ENCODE results near the gene MS4A10. TPM values are rescaled to one million over a fixed set of nuclear protein-coding genes. Genes with fewer than 3 reads are reported as not detected.
A peak's percentile ranks its signal among the peaks of the same experiment; 100 is the strongest.
"Not testable (repeated sequence)": the region's sequence is repeated elsewhere in the genome, so short reads cannot be mapped to it uniquely, and the experiment has no call there.

The MS4A10 gene
- total RNA-seq: not detected
- long read RNA-seq: 0 reads

DNA sequence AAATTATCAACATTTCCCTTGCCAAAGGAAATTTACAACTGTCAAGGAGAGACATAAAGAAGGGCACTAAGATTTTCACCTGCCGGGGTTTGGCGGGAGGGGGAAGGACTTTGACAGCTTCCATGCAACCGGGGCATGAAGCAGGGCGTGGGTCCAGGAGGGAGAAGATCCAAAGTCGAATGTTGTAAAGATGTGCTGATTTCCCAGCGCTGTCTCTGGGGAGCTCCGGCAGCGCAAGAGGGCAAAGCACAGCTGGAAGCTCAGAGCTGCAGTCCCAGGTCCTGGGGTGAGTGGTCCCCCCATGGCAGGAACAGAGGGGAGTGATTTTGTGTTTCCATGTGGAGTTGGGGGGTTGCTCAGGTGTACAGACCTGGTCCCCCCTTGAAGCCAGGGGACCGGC, at the start of gene MS4A10:
Gene MS4A10, plus strand, starts transcription at position 198 of the 400 bp plus-strand sequence. CDS start 5,003 bp downstream, outside the sequence.
- DNase-seq (ENCODE audit: low spot score): no peak

DNA sequence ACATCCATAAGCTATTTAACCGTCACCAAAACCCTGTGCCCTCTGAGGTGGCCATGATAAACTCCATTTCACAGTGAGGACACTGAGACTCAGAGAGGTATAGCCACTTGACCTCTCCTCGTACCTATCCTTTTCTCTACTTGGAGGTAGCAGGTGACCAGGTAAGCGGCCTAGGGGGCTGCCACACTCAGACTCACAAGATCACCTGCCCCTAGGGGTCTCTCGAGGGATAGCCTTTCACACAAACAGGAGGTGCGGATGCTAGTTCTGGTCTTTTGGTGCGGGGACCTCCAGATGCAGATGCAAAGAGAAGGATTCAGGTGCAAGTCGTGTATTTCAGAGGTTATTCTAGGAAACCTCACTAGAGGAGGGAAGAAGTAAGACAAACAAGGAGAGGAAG, 46.0 kb upstream of the MS4A10 start:
- DNase-seq (ENCODE audit: low spot score): no peak

DNA sequence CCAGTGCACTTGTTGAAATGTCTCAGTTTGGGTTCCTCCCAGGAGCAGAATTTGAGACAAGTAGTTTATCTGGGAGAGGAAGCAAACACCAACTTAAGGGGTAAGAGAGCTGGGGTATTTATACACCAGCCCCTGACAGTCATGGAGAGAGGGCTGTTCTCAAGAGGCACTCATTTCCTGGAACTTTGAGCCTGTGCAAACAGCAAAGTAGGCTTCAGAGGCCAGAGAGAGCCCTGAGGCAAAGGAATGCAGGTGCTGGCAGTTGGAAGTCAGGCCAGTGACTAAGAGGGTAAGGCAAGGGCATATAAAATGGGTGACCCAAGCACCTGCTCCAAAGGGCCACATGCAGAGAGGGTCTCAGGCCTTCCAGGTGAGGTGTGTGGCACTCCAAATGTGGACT, 44.6 kb upstream of the MS4A10 start:
- no peak for DNase-seq (ENCODE audit: low spot score)

- DNase-seq (ENCODE audit: low spot score): no peak
Observed at GRCh38 chr11:60741421-60741820, 43.7 kb upstream of the MS4A10 start.

- DNase-seq (ENCODE audit: low spot score): no peak
Observed at GRCh38 chr11:60743058-60743457, 42.1 kb upstream of the MS4A10 start.

DNA sequence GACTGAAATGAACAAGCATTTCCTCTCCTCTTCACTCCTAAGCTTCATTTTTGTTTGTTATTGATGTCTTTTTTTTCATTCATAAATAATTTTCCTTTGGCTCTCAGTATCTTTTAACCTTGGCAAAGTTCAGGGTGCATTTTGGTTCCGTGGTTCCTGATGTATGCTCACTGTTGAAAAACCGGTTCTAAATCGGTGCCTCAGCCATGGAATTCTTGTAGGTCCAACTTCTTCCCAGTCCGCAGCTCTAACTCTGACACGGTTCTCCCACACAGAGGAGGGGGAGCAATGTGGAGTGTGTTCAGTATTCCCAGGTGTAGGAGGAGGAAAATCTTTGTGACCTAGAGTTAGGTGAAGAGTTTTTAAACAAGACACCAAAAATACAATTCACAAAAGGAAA, 41.0 kb upstream of the MS4A10 start:
- DNase-seq (ENCODE audit: low spot score): no peak

DNA sequence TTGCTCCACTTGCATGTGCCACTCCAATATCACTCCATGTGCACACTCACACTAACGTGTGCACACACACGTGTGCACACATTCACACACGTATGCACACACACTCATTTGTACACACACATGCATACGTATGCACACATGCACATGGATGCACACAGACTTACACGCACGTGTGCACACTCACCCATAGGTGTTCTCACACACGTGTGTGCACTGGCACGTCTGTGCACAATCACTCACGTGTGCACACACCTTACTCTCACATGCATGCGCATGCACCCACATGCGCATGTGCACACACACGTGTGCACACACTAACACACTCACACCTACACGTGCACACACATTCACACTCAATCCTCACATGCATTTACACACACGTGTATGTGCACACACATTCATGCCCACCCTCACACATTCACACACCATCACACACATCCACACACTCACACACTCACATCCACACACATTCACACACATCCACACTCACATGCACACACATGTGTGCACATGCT, 37.7 kb upstream of the MS4A10 start:
- DNase-seq (ENCODE audit: low spot score): no peak

DNA sequence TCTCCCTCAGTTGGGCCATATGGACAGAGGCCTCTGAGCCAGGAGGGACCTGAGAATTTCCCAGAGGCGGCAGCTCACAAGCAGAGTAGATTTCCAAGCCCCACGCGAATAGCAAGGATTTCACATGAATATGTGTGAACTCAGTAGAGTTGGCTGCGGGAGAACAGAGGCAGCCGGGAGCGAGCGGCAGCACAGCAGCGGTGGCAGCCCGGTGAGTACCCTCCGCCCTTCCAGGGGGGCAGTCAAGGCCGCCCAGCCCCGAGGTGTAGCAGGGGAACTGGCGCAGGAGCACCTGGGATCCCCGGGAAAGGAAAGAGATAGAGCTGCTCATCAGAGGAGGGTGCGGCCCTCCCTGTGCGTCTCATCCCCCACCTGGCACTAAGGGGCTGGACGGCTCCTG, 36.9 kb upstream of the MS4A10 start:
- no peak for DNase-seq (ENCODE audit: low spot score)

DNA sequence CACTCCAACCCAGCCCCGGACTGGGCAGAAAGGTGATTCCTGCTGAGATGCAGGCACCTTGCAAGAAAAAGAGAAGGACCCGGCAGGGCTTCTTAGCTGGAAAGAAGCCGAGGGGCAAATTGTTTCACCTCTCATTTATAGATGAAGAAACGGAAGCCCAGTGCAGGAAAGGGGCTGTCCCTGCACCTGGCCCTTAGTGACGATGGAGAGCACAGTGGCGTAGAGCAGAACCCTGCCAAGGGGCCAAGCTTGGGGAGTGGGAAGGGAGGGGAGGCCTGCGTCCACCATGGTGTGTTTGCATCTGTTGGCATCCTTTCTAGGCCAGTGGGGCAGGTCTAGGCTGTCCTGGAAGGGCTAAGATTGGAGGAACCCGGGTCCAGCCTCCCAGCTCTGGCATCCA, 36.3 kb upstream of the MS4A10 start:
- no peak for DNase-seq (ENCODE audit: low spot score)

DNA sequence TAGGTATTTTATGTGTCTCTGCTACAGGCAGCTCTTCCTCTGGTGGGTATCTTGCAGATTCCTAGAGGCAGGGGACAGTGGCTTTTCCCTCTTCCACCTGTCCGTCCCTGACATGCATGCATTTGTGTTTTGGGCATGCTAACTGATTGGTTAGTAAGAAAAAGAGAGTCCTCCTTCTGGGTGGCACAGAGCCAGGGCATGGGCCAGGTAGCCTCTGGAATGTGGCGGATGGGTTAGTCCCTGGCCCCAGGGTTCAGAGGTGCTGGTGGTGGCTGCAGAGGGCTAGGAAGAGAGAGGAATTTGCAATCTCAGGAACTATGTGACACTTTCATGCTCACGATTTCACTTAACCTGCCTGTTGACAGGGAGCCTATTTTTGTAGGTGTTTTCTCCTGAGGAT, 34.2 kb upstream of the MS4A10 start:
- peak; percentile 51 for DNase-seq (ENCODE audit: low spot score)

GRCh38 chr11:60753309-60753708, 31.8 kb upstream of the MS4A10 start:
- peak; percentile 57 for DNase-seq (ENCODE audit: low spot score)

DNA sequence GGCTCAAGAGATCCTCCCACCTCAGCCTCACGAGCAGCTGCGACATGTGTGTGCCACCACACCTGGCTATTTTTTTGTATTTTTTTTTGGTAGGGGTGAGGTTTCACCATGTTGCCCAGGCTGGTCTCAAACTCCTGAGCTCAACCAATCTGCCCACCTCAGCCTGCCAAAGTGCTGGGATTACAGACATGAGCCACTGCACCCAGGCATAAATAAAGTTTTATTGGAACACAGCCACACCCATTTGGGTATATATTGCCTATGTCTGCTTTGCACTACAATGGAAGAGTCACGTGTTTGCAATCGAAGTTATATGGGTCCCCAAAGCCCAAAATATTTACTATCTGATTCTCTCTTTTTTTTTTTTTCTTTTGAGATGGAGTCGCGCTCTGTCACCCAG, 30.2 kb upstream of the MS4A10 start:
- peak; percentile 12 for DNase-seq (ENCODE audit: low spot score)

- DNase-seq (ENCODE audit: low spot score): peak; percentile 24
Observed at GRCh38 chr11:60756307-60757032, 28.7 kb upstream of the MS4A10 start, which contains the start of gene MS4A15. Gene MS4A15 (plus strand): TSS chr11:60756867. CDS start chr11:60763734, 6,867 bp downstream.

DNA sequence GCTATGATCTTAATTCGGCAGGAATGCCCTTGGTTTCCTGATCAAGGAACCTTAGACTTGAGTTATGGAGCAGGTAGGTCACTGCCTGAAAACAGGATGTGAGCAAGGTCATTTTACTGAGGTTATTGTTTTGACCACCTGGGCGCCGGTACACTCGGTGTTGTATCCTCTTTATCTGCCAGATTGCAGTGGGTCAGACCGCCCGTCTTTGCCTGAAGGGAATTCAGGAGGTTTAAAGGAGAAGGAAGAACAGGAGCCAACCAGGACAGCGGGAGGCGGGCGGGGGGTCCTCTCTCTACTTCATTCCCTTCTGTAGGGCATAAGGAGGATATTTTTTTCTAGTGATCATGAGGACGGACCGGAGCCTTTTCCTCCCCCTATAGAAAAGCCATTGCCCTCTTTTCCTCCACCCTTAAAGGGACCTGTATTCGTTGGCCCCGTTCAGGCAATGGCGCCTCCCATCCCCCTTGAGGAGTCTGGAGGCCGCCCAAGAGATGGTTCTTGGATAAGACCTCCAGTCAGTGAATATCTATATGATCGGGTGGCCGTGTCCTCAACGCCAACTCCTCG, 27.8 kb upstream of the MS4A10 start:
- peak; percentile 60 for DNase-seq (ENCODE audit: low spot score)

GRCh38 chr11:60758671-60759070, 26.5 kb upstream of the MS4A10 start:
- not testable (repeated sequence) for DNase-seq (ENCODE audit: low spot score)

DNA sequence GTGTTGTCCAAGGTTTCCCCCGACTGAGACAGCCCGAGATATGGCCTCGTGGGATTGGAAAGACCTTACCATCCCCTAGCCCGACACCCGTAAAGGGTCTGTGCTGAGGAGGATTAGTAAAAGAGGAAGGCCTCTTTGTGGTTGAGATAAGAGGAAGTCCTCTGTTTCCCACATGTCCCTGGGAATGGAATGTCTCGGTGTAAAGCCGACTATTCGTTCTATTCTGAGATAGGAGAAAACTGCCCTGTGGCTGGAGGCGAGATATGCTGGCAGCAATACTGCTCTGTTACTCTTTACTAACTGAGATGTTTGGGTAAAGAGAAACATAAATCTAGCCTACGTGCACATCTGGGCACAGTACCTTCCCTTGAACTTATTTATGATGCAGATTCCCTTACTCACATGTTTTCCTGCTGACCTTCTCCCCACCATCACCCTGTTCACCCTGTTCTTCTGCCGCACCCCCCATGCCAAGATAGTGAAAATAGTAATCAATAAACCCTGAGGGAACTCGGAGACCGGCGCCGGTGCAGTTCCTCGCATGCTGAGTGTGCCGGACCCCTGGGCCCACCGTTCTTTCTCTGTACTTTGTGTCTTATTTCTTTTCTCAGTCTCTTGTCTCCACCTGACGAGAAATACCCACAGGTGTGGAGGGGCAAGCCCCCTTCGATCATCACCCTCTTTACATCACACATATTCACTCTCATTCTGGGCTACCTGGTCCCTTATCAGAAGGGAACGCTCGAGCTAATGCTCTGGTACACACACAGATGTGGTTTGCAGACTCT, 25.5 kb upstream of the MS4A10 start:
- DNase-seq (ENCODE audit: low spot score): peak; percentile 57

GRCh38 chr11:60761436-60762190, 23.5 kb upstream of the MS4A10 start:
- DNase-seq (ENCODE audit: low spot score): no peak

DNA sequence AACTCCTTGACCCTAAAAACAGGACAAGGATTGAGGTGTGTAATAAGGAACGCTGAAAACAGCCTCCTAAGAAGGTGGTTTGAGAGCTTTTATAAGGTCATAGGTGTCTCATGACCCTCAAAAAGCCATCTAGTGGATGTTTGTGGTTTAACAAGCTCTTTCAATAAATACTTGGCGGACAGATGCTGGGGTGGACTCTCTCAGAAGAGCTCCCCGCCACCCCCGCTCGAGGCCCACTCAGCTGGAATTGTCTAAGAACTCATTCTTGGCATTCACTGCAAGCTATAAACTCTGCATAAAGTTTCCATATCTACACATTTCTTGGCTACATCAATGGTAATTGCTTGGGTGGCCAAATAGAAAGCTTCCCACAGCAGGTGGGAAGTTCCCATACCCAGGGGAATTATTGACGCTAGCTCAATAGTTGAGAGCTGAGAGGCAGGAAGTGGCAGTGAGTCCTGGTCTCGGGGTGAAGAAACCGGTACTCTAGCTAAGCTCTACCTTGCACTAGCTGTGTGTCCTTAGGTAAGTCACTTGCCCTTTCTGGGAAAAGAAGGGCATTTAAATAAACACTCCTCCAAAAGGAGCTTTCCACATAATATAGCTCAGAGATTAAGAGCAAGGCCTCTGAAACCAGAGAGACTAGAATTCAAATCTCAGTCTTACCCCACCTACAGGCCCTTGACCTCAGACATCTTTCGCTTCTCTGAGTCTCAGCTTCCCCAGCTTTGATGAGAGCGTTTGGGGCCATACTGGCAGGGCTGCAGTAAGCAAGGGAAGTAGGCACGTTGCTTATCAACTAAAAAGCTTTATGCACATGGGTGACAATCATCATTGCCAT, 22.1 kb upstream of the MS4A10 start:
- DNase-seq (ENCODE audit: low spot score): no peak

DNA sequence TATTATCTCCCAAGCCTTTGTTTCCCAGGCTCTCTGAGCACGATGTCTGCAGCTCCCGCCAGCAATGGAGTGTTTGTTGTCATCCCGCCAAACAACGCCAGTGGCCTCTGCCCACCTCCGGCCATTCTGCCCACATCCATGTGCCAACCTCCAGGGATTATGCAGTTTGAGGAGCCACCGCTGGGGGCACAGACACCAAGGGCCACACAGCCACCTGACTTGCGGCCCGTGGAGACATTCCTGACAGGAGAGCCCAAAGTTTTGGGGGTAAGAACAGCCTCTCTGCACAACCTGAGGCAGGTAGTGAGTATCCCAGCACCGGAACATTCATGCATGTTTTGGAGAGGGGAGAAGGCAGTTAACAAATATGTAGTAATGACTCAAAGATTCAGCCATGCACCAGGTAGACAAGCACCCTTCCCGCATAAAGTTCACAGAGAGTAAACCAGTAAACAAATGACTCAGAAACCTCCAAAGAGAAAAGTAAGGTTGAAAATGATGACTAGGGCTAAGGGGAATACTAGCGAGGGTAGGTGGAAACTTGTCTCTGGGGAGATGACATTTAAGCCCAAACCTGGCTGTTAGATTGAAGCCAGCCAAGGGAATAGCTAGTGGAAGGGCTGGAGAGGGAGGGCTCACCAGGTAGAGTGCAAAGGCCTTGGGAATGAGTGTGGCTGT, 21.3 kb upstream of the MS4A10 start:
- peak; percentile 49 for DNase-seq (ENCODE audit: low spot score)

DNA sequence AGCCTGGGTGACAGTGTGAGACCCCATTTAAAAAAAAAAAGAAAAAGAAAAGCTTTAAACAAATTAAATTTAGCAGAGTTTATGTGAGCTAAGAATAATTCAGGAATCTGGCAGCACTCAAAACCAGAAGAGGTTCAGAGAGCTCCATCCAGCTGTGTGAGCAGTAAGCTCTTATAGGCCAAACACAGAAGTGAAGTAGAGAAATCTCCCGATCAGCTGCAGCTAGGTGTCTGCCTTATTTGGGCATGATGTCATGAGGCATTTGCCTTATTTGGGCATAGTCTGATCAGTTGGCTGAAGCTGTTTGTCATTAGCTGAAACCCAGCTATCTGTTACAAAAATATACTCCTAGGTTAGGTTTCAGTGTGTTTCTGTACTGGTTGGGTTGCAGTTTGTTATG, 20.3 kb upstream of the MS4A10 start:
- no peak for DNase-seq (ENCODE audit: low spot score)

All from mesenteric fat pad (tissue), 1 donor.